DND-41 (cell line): ENCODE measurements around the gene LSM3.

Experiments used
- ATAC-seq: fragments of 200-7000 bp; cut with Tn5 transposase; 3 replicates; pipeline ENCODE4 v1.9.1; 2021; ENCODE audit warnings: low read depth; ENCODE audit not compliant: insufficient read depth
- DNase-seq: peaks from one replicate; pipeline ENCODE4 v3.0.0-alpha.2; 2020
- H2AFZ ChIP-seq: 2 replicates; pipeline ENCODE4 v1.6.0; 2012; ENCODE audit warnings: low read depth, low read length
- H3K27ac ChIP-seq: 2 replicates; pipeline ENCODE4 v1.5.1; 2012; ENCODE audit warnings: low read length, inconsistent platforms
- H3K27me3 ChIP-seq: fragments of 200-600 bp; sonication (generic); 2 replicates; pipeline ENCODE4 v1.6.0; 2012; ENCODE audit warnings: low read length, mild to moderate bottlenecking, inconsistent platforms; ENCODE audit not compliant: insufficient read depth, poor library complexity
- H3K36me3 ChIP-seq: 2 replicates; pipeline ENCODE4 v1.5.1; 2012; ENCODE audit warnings: low read length, inconsistent platforms; ENCODE audit not compliant: insufficient read depth
- H3K4me1 ChIP-seq: 2 replicates; pipeline ENCODE4 v1.5.1; 2012; ENCODE audit warnings: mild to moderate bottlenecking, low read length; ENCODE audit not compliant: insufficient read depth
- H3K4me2 ChIP-seq: 2 replicates; pipeline ENCODE4 v1.6.0; 2012; ENCODE audit warnings: mild to moderate bottlenecking, moderate library complexity, low read length, inconsistent platforms; ENCODE audit not compliant: insufficient read depth
- H3K4me3 ChIP-seq, 2 experiments: fragments of 200-600 bp in 1 of 2; shearing (Covaris generic) in 1 of 2; 2 replicates each; pipeline ENCODE4 v1.5.1; 2012 to 2016; ENCODE audit warnings: inconsistent platforms in 2 of 2, low read length in 2 of 2, mild to moderate bottlenecking in 2 of 2, low read depth in 1 of 2, moderate library complexity in 1 of 2
- H3K79me2 ChIP-seq: 2 replicates; pipeline ENCODE4 v1.6.0; 2012; ENCODE audit warnings: low read length, inconsistent platforms; ENCODE audit not compliant: insufficient read depth
- H3K9ac ChIP-seq: 2 replicates; pipeline ENCODE4 v1.6.0; 2012; ENCODE audit warnings: low read depth, mild to moderate bottlenecking, inconsistent platforms, low read length, moderate library complexity
- H3K9me3 ChIP-seq: 2 replicates; pipeline ENCODE4 v1.5.1; 2012; ENCODE audit warnings: low read length, moderate library complexity, mild to moderate bottlenecking, inconsistent platforms; ENCODE audit not compliant: insufficient read depth, severe bottlenecking
- H4K20me1 ChIP-seq: 2 replicates; pipeline ENCODE4 v1.6.0; 2012; ENCODE audit warnings: low read length; ENCODE audit not compliant: insufficient read depth
- EZH2 ChIP-seq: IDR thresholded peaks from 3 replicates; pipeline ENCODE4 v1.6.1; 2012; ENCODE audit warnings: borderline replicate concordance, low read depth, mild to moderate bottlenecking, moderate library complexity, low read length, inconsistent platforms; ENCODE audit not compliant: severe bottlenecking
- TF ChIP-seq, protein P1 (sequence below): IDR thresholded peaks from 2 replicates; pipeline ENCODE4 v1.5.1; 2012; ENCODE audit warnings: borderline replicate concordance, low read length, moderate library complexity, mild to moderate bottlenecking; ENCODE audit not compliant: poor library complexity, severe bottlenecking; ENCODE audit errors: extremely low read depth

Gene LSM3

DNA sequence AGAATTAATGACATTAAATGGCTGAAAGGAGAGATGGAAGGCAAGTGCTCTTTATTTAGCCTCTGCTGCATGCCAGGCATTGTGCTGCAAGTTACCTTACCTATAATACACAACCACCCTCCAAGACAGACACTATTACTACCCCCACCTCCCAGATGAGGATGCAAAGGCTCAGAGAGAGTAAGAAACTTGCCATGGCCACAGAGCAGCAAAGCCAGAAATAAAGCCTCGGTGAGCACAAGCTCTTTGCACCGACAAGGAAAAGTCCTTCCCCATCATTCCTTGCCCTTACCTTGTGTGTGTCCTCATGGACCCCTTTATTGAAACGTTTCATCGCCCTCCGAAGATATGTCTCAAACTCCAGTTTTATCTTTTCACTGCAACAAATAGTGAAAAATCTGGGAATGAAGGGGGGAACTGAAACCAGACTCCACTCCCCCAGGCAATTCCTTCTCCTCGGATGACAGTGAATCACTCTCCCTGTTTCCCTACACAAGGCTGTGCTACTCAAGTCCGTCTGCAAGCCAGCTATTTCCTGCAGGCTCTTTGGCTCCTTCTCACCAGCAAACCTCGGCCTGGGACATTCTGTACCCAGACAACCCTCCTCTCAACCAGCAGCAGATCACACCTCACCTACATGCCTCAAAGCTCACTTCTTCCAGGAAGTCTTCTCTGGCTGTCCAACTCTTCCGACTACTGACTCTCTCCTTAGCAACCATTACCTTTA, 11.6 kb upstream of the LSM3 start:
- TF ChIP-seq, protein P1, sequence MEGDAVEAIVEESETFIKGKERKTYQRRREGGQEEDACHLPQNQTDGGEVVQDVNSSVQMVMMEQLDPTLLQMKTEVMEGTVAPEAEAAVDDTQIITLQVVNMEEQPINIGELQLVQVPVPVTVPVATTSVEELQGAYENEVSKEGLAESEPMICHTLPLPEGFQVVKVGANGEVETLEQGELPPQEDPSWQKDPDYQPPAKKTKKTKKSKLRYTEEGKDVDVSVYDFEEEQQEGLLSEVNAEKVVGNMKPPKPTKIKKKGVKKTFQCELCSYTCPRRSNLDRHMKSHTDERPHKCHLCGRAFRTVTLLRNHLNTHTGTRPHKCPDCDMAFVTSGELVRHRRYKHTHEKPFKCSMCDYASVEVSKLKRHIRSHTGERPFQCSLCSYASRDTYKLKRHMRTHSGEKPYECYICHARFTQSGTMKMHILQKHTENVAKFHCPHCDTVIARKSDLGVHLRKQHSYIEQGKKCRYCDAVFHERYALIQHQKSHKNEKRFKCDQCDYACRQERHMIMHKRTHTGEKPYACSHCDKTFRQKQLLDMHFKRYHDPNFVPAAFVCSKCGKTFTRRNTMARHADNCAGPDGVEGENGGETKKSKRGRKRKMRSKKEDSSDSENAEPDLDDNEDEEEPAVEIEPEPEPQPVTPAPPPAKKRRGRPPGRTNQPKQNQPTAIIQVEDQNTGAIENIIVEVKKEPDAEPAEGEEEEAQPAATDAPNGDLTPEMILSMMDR, result no peak
- TF ChIP-seq EZH2, result no peak
- H3K27ac ChIP-seq, result no peak overlapping the region

DNA sequence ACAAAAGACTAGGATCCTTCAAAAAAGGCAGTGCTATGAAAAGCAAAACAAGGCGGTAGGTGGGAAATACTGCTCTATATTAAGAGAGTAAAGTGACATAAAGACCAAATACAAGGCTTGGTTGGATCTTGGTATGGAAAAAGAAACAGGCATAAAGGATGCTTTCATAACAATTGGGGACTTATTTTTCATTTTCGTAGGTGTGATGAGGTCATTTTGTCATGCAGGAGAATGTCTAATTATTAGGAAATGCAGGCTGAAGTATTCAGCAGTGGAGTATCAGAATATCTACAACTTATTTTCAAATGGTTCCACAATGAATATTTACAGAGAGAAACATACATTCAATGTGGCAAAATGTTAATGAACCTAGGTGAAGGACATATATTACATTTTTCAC, 9.2 kb upstream of the LSM3 start:
- Histone ChIP-seq H3K27me3 (no peaks in the 10 kb centered on the region), H3K4me1 (peaks cover 4% of the 10 kb centered on the region), H3K9ac (no peak overlapping the region), H3K27ac (no peak overlapping the region), H4K20me1 (peaks cover 7% of the 10 kb centered on the region; the same call in 1 of the 2 replicates), H2AFZ (no peak overlapping the region), H3K4me2 (no peak overlapping the region), H3K79me2 (peaks cover 2% of the 10 kb centered on the region; the same call in 1 of the 2 replicates), H3K36me3 (peaks cover 82% of the 10 kb centered on the region), H3K9me3 (no peaks in the 10 kb centered on the region), H3K4me3 (no peak overlapping the region)
- no peak for DNase-seq
- TF ChIP-seq, protein P1, result no peak
- no peak for TF ChIP-seq EZH2
- no peak for ATAC-seq

More for the DNA sequence above, 11.6 kb upstream of the LSM3 start:
- Histone ChIP-seq H3K4me3 (no peak overlapping the region), H4K20me1 (no peaks in the 10 kb centered on the region), H2AFZ (no peak overlapping the region), H3K9me3 (no peaks in the 10 kb centered on the region), H3K27me3 (no peaks in the 10 kb centered on the region), H3K79me2 (no peaks in the 10 kb centered on the region), H3K9ac (no peak overlapping the region), H3K36me3 (peaks cover 96% of the 10 kb centered on the region), H3K4me2 (no peak overlapping the region), H3K4me1 (no peaks in the 10 kb centered on the region)
- no peak for ATAC-seq
- no peak for DNase-seq

DNA sequence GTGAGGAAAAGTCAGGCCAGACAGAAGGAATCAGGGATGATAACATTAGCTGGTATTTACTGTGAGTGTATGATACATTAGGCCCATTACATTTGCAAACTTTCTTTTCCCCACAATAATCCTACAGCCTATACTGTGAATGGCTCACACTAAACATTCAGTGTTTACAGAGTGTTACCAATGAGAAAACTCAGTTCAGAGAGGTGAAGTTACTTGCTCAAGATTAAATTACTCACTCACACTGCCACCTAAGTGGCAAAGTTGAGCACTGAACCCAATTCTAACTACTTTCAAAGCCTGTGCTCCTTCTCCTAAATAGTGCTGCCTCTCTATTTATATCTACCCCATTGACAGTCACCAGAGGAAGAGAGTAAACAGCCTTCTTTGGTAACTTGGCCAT, 8.7 kb upstream of the LSM3 start:
- no peak overlapping the region for H3K9ac ChIP-seq

More for the DNA sequence above, 8.7 kb upstream of the LSM3 start:
- H3K27ac ChIP-seq, result no peak overlapping the region
- H3K79me2 ChIP-seq, result peaks cover 6% of the 10 kb centered on the region; the same call in 1 of the 2 replicates
- ATAC-seq (no peak), DNase-seq (no peak)
- TF ChIP-seq, protein P1, result no peak
- TF ChIP-seq EZH2, result no peak
- peaks cover 11% of the 10 kb centered on the region for H4K20me1 ChIP-seq
- no peak overlapping the region for H2AFZ ChIP-seq
- peaks cover 8% of the 10 kb centered on the region for H3K4me1 ChIP-seq
- no peaks in the 10 kb centered on the region for H3K27me3 ChIP-seq
- H3K4me2 ChIP-seq, result no peak overlapping the region
- H3K4me3 ChIP-seq, result no peak overlapping the region
- H3K9me3 ChIP-seq, result no peaks in the 10 kb centered on the region
- H3K36me3 ChIP-seq, result peaks cover 78% of the 10 kb centered on the region
